Measurements from ENCODE around the gene RMP24.

RMP24 gene

DNA sequence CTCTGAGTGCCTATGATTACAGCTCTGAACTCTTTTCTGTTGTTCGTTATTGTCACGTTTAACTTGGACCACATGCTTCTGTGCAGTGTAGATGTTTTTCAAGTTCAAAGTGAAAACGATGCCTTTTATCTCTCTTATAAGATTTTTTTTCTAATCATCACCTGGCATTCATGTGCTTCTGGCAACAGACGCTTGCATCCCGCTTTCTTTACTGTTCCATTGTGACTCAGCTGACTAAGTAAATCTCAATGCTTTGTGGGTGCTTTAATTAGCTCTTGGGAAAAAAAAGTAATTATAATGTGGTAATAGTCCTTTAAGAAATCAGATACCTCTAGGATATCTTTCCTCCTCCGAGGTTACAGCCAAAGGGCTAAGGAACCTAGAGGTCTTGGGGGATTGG, 31.2 kb upstream of the RMP24 start:
- H3K9ac ChIP-seq (ENCODE audit: low read depth, low read length): no peak overlapping the region
- in situ Hi-C loops (cut with MboI; ENCODE audit: low sequenced_read_pairs): loop anchor here (10.0 kb wide), 1 partner anchor 186 kb away; no protein-coding TSS in a partner anchor
- ATAC-seq (ENCODE audit: low read depth) (no peak), DNase-seq (no peak)
- H4K20me1 ChIP-seq (ENCODE audit: insufficient read depth, low read length): no peaks in the 10 kb centered on the region
- H3K9me3 ChIP-seq (ENCODE audit: control insufficient read depth, insufficient read depth, low read length): no peaks in the 10 kb centered on the region
- no peak overlapping the region for H3K18ac ChIP-seq (ENCODE audit: low read depth, low read length)
- WGBS, 2 experiments (ENCODE audit: extremely low coverage in 2 of 2, insufficient read length in 1 of 2): no CpG with 5 or more reads among the region's 6 CpGs
- no peak overlapping the region for H2BK5ac ChIP-seq (ENCODE audit: low read depth, low read length, poor library complexity, severe bottlenecking)
- no peak overlapping the region for H2BK120ac ChIP-seq (ENCODE audit: low read depth, low read length)
- H3K4me2 ChIP-seq (ENCODE audit: low read depth, low read length): no peak overlapping the region
- H2BK20ac ChIP-seq (ENCODE audit: low read depth, low read length): no peak overlapping the region
- H2AK9ac ChIP-seq (replicated peaks; ENCODE audit: low read depth, low read length, poor library complexity): no peak overlapping the region
- H2AFZ ChIP-seq (replicated peaks; ENCODE audit: low read length, poor library complexity): no peak overlapping the region
- H3K27me3 ChIP-seq (ENCODE audit: control insufficient read depth, insufficient read depth, low read length): peaks cover 9% of the 10 kb centered on the region
- no peak overlapping the region for H3K27ac ChIP-seq (ENCODE audit: insufficient read depth, low read length)
- H3K4me1 ChIP-seq (ENCODE audit: control insufficient read depth, insufficient read depth, low read length): no peaks in the 10 kb centered on the region
- H3K56ac ChIP-seq (ENCODE audit: extremely low read depth, insufficient read depth, low read length): no peak overlapping the region
- no peak overlapping the region for H2AK5ac ChIP-seq (ENCODE audit: low read depth, low read length)
- no peak overlapping the region for H3K4ac ChIP-seq (ENCODE audit: low read depth, low read length)
- no peaks in the 10 kb centered on the region for H3K9me1 ChIP-seq (ENCODE audit: insufficient read depth, low read length)
- no peak for TF ChIP-seq MAFK (IDR thresholded peaks at IDR 0.05; ENCODE audit: low read depth, low read length)
- no peak overlapping the region for H3K23ac ChIP-seq (ENCODE audit: low read depth, low read length)
- BruUV-seq (replicated peaks): no TSS peak
- no peak overlapping the region for H4K91ac ChIP-seq (ENCODE audit: insufficient read depth, low read depth, low read length)
- ChIA-PET CTCF (interaction anchor here (0.6 kb wide), 1 partner anchor 853 kb away, joined by 3 read pairs; no protein-coding TSS in a partner anchor), POLR2A (ENCODE audit: unreplicated experiment) (no interaction called here)
- no peaks in the 10 kb centered on the region for H3K36me3 ChIP-seq (ENCODE audit: control insufficient read depth, insufficient read depth, low read length)
- H3K79me1 ChIP-seq (ENCODE audit: low read depth in 1 of 2, low read length in 2 of 2): no peaks in the 10 kb centered on the region
- H2BK15ac ChIP-seq (ENCODE audit: low read depth, low read length): no peak overlapping the region
- no peak overlapping the region for H3K4me3 ChIP-seq (ENCODE audit: insufficient read depth, low read depth, low read length)
- no peak overlapping the region for H4K5ac ChIP-seq (ENCODE audit: low read depth, low read length)
- H4K8ac ChIP-seq (ENCODE audit: low read depth in 2 of 2, low read length in 2 of 2): no peak overlapping the region
- intact Hi-C loops (cut with micrococcal nuclease): no loop called here
- H3K14ac ChIP-seq (replicated peaks; ENCODE audit: low read depth, low read length): no peak overlapping the region
- dilution Hi-C loops (cut with HindIII; ENCODE audit: low sequenced_read_pairs, unreplicated experiment): no loop called here

Measured in IMR-90 (cell line).